K562 (cell line): ENCODE results near the gene JPT2. TPM values are rescaled to one million over a fixed set of nuclear protein-coding genes. Genes with fewer than 3 reads are reported as not detected.

Experiments used
- ATAC-seq: fragments of 200-7000 bp; cut with Tn5 transposase; 3 replicates; pipeline ENCODE4 v1.9.1; 2020; ENCODE audit warnings: moderate library complexity
- BruUV-seq: library from RNA; stranded (reverse); fragments of 400-500 nt; replicated peaks from 2 replicates; lab custom pipeline; 2021; lab: Mats Ljungman, UMichigan
- CTCF ChIA-PET: fragments of 300-600 bp; formaldehyde crosslinking; extraction: SDS; loops from one replicate; lab custom pipeline; 2021; ENCODE audit warnings: low intra/inter-chr PET ratio; lab: Yijun Ruan, JAX
- POLR2A ChIA-PET: fragments of 300-600, 350-650 bp; sonication (Branson Sonifier 250); formaldehyde crosslinking; extraction: SDS; loops from one replicate; lab custom pipeline; 2021; ENCODE audit warnings: antibody characterized with exemption, inconsistent platforms; lab: Yijun Ruan, JAX
- DNase-seq, 4 experiments: peaks; one replicate each; pipeline versions ENCODE4 v3.0.0 to v3.0.0-alpha.2; 2011 to 2018; ENCODE audit warnings: low spot score in 3 of 4, mixed read lengths in 3 of 4; ENCODE audit errors: extremely low read depth in 1 of 4
- FAIRE-seq: peaks from 2 replicates; lab custom pipeline; 2011; peaks lifted over from hg19 to GRCh38; lab: Jason Lieb, UNC
- H2AFZ ChIP-seq: 2 replicates; pipeline ENCODE4 v1.6.0; 2011; ENCODE audit warnings: low read depth, low read length, control low read depth, inconsistent platforms
- H3K27ac ChIP-seq: fragments of 200-600 bp; 3 replicates; pipeline ENCODE4 v1.8.0; 2011; ENCODE audit warnings: low read depth, mild to moderate bottlenecking, control low read depth, inconsistent platforms, low read length, moderate library complexity, mixed read lengths; ENCODE audit errors: extremely low read depth
- H3K27me3 ChIP-seq, 2 experiments: fragments of 300-600 bp in 1 of 2; 2 replicates in 1 of 2; 3 replicates in 1 of 2; pipeline versions ENCODE4 v1.6.0 to v1.8.0; 2011; ENCODE audit warnings: inconsistent platforms in 2 of 2, low read length in 2 of 2, mild to moderate bottlenecking in 1 of 2, mixed read lengths in 1 of 2, moderate library complexity in 1 of 2; ENCODE audit not compliant: control insufficient read depth in 2 of 2, insufficient read depth in 2 of 2
- H3K36me3 ChIP-seq: fragments of 300-600 bp; 3 replicates; pipeline ENCODE4 v1.8.0; 2011; ENCODE audit warnings: mild to moderate bottlenecking, low read length, inconsistent platforms; ENCODE audit not compliant: control insufficient read depth, insufficient read depth
- H3K4me1 ChIP-seq, 2 experiments: fragments of 200-600 bp in 1 of 2; replicated peaks in 1 of 2; 2 replicates in 1 of 2; 3 replicates in 1 of 2; pipeline versions ENCODE4 v1.5.1 to v1.8.0; 2011; ENCODE audit warnings: inconsistent platforms in 2 of 2, low read length in 2 of 2, mild to moderate bottlenecking in 1 of 2, mixed read lengths in 1 of 2, moderate library complexity in 1 of 2; ENCODE audit not compliant: control insufficient read depth in 2 of 2, insufficient read depth in 2 of 2
- H3K4me2 ChIP-seq: 2 replicates; pipeline ENCODE4 v1.6.1; 2011; ENCODE audit warnings: low read length, control low read depth, inconsistent platforms, mixed read lengths; ENCODE audit not compliant: insufficient read depth
- H3K4me3 ChIP-seq: fragments of 200-600 bp; sonication (generic), shearing (Covaris generic); 2 replicates; pipeline ENCODE4 v1.5.1; 2016; ENCODE audit warnings: control low read depth, inconsistent platforms
- H3K79me2 ChIP-seq: fragments of 200-600 bp; 3 replicates; pipeline ENCODE4 v1.8.0; 2011; ENCODE audit warnings: low read length, inconsistent platforms; ENCODE audit not compliant: control insufficient read depth, insufficient read depth
- H3K9ac ChIP-seq, 2 experiments: 2 replicates each; pipeline versions ENCODE4 v1.6.0 to v1.6.1; 2011; ENCODE audit warnings: low read depth in 2 of 2, low read length in 2 of 2, control low read depth in 1 of 2, inconsistent platforms in 1 of 2, mild to moderate bottlenecking in 1 of 2, mixed read lengths in 1 of 2; ENCODE audit not compliant: insufficient read depth in 1 of 2
- H3K9me1 ChIP-seq: one replicate; pipeline ENCODE4 v1.6.0; 2011; ENCODE audit warnings: inconsistent platforms, mild to moderate bottlenecking, low read length, moderate library complexity; ENCODE audit not compliant: control insufficient read depth, insufficient read depth
- H3K9me3 ChIP-seq: replicated peaks from 2 replicates; pipeline ENCODE4 v1.5.1; 2011; ENCODE audit warnings: low read depth, low read length, inconsistent platforms; ENCODE audit not compliant: control insufficient read depth, insufficient read depth
- H4K20me1 ChIP-seq: replicated peaks from 2 replicates; pipeline ENCODE4 v1.6.1; 2011; ENCODE audit warnings: low read length, inconsistent platforms, mixed read lengths; ENCODE audit not compliant: control insufficient read depth, insufficient read depth
- POLR2G ChIP-seq: fragments of 200-400 bp; formaldehyde crosslinking; IDR thresholded peaks from 2 replicates; pipeline ENCODE4 v1.6.1; 2017; ENCODE audit warnings: low read depth, mild to moderate bottlenecking, antibody characterized with exemption, low read length, moderate library complexity
- STAT5A ChIP-seq: IDR thresholded peaks from 2 replicates; pipeline ENCODE4 v1.6.1; 2012; ENCODE audit warnings: low read length, inconsistent platforms, borderline replicate concordance
- ZNF347 ChIP-seq: fragments of 450-650 bp; formaldehyde crosslinking; IDR thresholded peaks from 2 replicates; pipeline ENCODE4 v1.4.0; 2020; ENCODE audit warnings: low read depth, mild to moderate bottlenecking, moderate library complexity
- WGBS: fragments of 100-300 bp; shearing (Covaris generic); methylation state at CpG from one replicate; pipeline ENCODE4 v1.1.6; 2016; ENCODE audit warnings: low coverage, mixed read lengths; ENCODE audit not compliant: insufficient coverage; ENCODE audit errors: missing lambda C conversion rate; 5-methylcytosine and 5-hydroxymethylcytosine counted together
- in situ Hi-C: fragments of 300-500 bp; cut with MboI; formaldehyde crosslinking; loops from 4 replicates; pipeline ENCODE4 v1.15.0; 2018; ENCODE audit warnings: inconsistent platforms, mixed read lengths
- intact Hi-C: fragments of 100-400 bp; cut with micrococcal nuclease; formaldehyde crosslinking; loops from 2 replicates; pipeline ENCODE4 v1.14.2; 2022
- polyA plus RNA-seq, 8 experiments: library from polyadenylated mRNA; depleted of rRNA in 4 of 8; stranded (reverse) in 5 of 8; unstranded in 3 of 8; fragments of >200 nt; fragmentation: Nextera tagmentation in 2 of 8; fragmentation: Illumina TruSeq in 1 of 8; extraction: Ambion mirVana in 2 of 8; extraction: Trizol in 1 of 8; gene quantifications; 2 replicates each; pipeline versions ENCODE4 v1.2.1 to v1.2.3, GENCODE V29; 2011 to 2014; ENCODE audit warnings: inconsistent platforms in 1 of 8, missing spikeins in 1 of 8
- total RNA-seq, 7 experiments: library from RNA; depleted of rRNA in 6 of 7; stranded (reverse); fragments of >200 nt in 6 of 7; fragmentation: Illumina TruSeq in 2 of 7; extraction: Trizol in 2 of 7; gene quantifications; 2 replicates each; pipeline versions ENCODE4 v1.2.1 to v1.2.3, GENCODE V29; 2011 to 2021; ENCODE audit warnings: low replicate concordance in 1 of 7
- TF ChIP-seq, protein P1 (sequence below): sonication (generic); formaldehyde crosslinking; IDR thresholded peaks from 2 replicates; pipeline ENCODE4 v1.8.1; 2023; ENCODE audit warnings: mild to moderate bottlenecking, missing genetic modification reagents
- TF ChIP-seq, protein P2 (sequence below): IDR thresholded peaks from 2 replicates; pipeline ENCODE4 v1.6.1; 2014; ENCODE audit warnings: antibody characterized with exemption

JPT2 gene
- total and polyA plus RNA-seq, 9 of the 15 experiments (the other 6 are each of a cell fraction or from before 2014, with no cell fraction given) = 25.5 to 133 (median 106) TPM

DNA sequence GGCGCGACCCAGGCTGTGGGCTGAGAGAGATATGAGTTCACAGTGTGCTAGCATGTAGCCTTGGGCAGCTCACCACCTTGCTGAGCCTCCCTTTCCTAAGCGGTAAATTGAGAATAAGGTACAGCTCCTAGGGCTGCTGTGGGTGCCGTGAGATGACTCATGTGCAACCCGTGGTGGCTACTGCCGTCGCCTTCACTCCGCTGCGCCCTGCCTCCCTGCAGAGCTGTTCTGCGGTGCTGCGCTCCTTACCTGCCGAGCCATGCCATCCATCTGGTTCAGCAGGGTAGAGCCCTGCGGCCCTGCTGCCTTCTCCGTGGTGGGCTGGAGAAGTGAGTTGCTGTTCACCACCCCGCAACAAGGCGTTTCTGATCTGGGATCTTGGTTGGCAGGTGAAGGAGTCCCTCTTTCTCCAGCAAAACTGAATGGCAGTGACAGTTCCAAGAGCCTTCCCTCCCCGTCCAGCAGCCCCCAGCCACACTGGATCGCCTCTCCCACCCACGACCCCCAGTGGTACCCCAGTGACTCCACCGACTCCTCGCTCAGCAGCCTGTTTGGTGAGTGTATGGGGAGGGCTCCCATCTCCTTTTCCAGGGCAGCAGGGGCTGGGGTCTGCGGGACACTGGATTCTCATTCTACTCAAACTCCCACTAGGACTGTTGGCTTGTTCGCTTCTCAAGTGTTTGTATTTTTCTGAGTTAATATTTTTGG is 9.3 kb upstream of the JPT2 start:
- TF ChIP-seq POLR2G (0 out of 2 replicates have a peak, but pooled peaks have one; percentile 22), ZNF347 (CRISPR knock-in tag) (no peak), STAT5A (no peak)
- TF ChIP-seq, protein P1, sequence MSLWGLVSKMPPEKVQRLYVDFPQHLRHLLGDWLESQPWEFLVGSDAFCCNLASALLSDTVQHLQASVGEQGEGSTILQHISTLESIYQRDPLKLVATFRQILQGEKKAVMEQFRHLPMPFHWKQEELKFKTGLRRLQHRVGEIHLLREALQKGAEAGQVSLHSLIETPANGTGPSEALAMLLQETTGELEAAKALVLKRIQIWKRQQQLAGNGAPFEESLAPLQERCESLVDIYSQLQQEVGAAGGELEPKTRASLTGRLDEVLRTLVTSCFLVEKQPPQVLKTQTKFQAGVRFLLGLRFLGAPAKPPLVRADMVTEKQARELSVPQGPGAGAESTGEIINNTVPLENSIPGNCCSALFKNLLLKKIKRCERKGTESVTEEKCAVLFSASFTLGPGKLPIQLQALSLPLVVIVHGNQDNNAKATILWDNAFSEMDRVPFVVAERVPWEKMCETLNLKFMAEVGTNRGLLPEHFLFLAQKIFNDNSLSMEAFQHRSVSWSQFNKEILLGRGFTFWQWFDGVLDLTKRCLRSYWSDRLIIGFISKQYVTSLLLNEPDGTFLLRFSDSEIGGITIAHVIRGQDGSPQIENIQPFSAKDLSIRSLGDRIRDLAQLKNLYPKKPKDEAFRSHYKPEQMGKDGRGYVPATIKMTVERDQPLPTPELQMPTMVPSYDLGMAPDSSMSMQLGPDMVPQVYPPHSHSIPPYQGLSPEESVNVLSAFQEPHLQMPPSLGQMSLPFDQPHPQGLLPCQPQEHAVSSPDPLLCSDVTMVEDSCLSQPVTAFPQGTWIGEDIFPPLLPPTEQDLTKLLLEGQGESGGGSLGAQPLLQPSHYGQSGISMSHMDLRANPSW (CRISPR knock-in tag) = no peak
- TF ChIP-seq, protein P2, sequence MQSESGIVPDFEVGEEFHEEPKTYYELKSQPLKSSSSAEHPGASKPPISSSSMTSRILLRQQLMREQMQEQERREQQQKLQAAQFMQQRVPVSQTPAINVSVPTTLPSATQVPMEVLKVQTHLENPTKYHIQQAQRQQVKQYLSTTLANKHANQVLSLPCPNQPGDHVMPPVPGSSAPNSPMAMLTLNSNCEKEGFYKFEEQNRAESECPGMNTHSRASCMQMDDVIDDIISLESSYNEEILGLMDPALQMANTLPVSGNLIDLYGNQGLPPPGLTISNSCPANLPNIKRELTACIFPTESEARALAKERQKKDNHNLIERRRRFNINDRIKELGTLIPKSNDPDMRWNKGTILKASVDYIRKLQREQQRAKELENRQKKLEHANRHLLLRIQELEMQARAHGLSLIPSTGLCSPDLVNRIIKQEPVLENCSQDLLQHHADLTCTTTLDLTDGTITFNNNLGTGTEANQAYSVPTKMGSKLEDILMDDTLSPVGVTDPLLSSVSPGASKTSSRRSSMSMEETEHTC = no peak
- ChIA-PET CTCF (no interaction called here), POLR2A (interaction anchor here (0.6 to 3.6 kb wide), 2 partner anchors 9 to 12 kb away, joined by 3 to 18 read pairs; partner anchors contain the start of gene JPT2)
- Histone ChIP-seq H3K9me3 (no peaks in the 10 kb centered on the region), H3K27ac (no peak overlapping the region), H3K27me3 (no peaks in the 10 kb centered on the region), H3K4me3 (no peak overlapping the region), H3K4me2 (no peak overlapping the region), H4K20me1 (no peaks in the 10 kb centered on the region), H3K9ac (peak overlapping the region in 1 of 2 experiments; percentile 10; a peak in 1 of 4 replicates), H2AFZ (no peak overlapping the region), H3K4me1 (no peaks in the 10 kb centered on the region), H3K79me2 (no peaks in the 10 kb centered on the region), H3K9me1 (no peaks in the 10 kb centered on the region), H3K36me3 (peaks cover 94% of the 10 kb centered on the region)
- no peak for DNase-seq
- FAIRE-seq = no peak
- no TSS peak for BruUV-seq
- in situ Hi-C loops = no loop called here
- intact Hi-C loops = no loop called here
- WGBS = 92% methylated on average over 18 of the region's 23 CpGs
- no peak for ATAC-seq
